ENCODE results near the gene C9orf43. TPM values are rescaled to one million over a fixed set of nuclear protein-coding genes. Genes with fewer than 3 reads are reported as not detected.
"Not testable (repeated sequence)": the region's sequence is repeated elsewhere in the genome, so short reads cannot be mapped to it uniquely, and the experiment has no call there.

The C9orf43 gene
- 0.28 TPM for polyA plus RNA-seq (ENCODE audit: insufficient read length)

GRCh38 chr9:113410207-113410864 lies at the start of gene C9orf43, which contains the start of gene POLE3:
Gene C9orf43, plus strand, starts transcription at chr9:113410747. Its CDS starts 2,747 bp downstream, at chr9:113413494.
Gene POLE3, minus strand, starts transcription at chr9:113410675. Its CDS starts 382 bp downstream, at chr9:113410293.
- peak; percentile 97 for DNase-seq

- DNase-seq = no peak
Measured at GRCh38 chr9:113361304-113362018, 49.1 kb upstream of the C9orf43 start.

DNA sequence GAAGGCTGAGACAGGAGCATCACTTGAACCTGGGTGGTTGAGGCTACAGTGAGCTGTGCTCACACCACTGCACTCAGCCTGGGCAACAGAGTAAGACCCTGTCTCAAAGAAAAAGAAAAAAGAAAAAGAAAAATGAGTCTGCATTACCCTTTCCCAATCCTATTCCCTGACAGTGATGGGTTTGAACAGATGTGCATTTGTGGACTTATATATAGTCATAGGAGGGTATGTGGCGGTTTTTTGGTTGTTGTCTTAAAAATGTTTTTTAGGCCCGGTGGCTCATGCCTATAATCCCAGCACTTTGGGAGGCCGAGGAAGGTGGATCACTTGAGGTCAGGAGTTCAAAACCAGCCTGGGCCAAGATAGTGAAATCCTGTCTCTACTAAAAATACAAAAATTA lies 47.2 kb upstream of the C9orf43 start:
- DNase-seq = no peak

DNA sequence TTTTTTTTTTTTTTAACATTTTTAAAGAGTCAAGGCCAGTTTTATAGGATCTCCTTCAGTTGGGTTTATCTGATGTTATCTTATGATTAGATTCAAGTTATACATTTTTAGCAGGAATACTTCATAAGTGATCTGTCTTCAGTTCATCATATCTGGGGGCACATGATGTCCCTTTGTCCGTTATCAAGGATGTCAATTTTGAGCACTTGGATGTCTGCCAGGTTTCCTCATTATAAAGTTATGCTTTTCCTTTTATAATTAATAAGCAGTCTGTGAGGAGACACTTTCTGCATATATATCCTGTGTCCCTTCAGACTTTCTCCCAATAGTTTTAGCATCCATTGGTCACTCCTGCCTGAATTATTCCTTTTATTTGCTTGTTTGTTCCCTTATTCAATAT lies 45.6 kb upstream of the C9orf43 start:
- DNase-seq = no peak

GRCh38 chr9:113365652-113366051 lies 44.9 kb upstream of the C9orf43 start:
- not testable (repeated sequence) for DNase-seq

DNA sequence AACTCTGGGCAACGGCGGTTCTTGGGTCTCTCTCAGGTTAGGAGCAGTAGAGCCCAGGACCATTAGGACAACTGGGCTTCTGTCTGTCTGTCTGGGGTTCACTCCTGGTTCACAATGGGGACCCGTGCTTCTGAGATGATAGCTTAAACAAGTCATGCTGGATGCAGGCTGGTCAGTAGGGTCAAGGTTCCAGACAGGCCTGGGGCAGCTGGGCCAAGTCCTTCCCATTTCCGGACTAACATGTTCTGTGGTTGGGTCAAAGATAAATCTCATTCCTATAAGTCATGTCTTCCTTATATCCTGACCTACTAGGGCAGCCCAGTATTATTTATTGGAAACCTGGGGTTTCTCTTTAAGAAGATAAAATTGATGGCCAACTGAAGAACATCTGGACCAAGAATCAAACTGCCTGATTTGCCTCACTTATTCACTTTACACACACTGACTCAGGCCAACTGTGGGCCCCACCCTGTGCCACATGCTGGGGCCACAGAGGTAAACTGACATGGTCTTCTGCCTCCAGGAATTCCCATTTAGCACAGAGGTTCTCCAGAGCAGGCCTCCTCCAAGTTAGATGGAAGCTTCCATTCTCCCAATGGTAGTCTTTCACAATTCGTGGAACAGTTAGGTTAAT lies 42.1 kb upstream of the C9orf43 start:
- no peak for DNase-seq

DNA sequence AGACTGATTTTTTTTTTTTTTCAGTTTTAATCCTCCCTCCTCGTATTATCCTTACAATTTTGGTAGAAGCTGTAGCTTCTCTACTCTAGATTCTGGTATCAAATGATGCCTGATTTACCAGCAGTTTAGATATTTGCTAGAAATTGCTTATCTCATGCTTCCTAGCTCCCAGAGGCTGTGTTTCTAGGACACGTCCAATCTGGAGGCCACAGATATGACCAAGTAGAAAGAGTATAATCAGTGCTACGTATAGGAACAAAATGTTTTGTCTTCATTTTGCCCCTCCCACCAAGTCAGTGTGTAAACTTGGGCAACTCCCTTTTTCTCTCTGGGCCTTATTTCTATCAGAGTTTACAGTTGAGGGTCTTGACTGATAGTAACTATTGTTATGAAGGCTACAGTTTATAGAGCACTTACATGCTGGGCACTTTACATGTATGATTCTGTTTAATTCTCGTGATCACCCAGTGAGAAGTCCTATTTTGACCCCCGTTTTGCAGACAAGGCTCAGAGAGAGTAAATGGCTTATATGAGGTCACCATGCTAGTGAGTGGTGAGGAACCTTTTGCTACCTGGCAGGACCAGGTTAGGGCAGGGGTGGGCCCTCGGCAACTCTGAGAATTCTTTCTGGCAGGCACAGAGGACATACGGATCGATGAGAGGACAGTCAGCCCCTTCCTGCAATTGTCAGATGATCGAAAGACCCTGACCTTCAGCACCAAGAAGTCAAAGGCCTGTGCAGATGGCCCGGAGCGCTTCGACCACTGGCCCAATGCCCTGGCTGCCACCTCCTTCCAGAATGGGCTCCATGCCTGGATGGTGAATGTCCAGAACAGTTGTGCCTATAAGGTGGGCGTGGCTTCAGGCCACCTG lies 41.3 kb upstream of the C9orf43 start:
- no peak for DNase-seq

- no peak for DNase-seq
Measured at GRCh38 chr9:113369855-113370140, 40.7 kb upstream of the C9orf43 start.

DNA sequence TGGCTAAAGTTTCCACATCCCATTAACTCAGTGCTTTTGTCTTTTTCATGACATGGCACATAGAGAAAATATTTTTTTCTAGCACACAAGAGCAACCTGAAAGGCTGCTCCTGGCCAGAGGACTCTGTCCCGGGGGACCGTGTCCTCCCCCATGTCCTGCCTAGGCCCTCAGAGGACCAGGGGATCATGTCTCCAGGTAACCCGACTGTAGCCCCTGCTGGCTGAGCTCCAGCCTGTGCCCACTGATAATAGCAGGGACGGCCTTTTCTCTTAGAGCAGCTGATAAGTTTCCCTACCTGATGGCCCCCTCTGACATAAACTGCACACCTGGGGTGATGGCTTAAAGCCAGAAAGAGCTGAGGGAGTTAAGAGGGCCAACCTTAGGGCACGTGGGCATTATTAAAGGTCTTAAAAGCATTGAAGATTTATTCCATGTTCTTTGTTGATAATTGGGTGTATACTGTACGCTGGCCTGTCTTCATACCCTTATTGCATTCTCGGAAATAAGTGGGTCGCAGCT lies 39.7 kb upstream of the C9orf43 start:
- DNase-seq = no peak

DNA sequence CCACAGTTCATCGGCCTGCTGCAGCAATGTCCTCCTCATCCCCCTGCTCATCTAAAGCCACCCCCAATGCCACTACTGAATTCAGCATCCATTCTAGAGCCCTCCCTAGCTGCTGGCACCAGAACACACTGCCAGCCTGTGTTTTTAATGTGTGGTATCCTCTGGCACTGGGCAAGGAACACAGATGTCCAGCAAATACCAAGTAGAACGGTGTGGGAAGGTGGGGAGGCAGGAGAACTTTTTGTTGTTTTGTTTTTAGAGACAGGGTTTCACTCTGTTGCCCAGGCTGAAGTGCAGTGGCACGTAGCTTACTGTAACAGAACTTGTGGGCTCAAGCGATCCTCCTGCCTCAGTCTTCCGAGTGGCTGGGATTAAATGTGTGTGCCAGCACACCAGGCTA lies 38.5 kb upstream of the C9orf43 start:
- no peak for DNase-seq

GRCh38 chr9:113373256-113373655 lies 37.3 kb upstream of the C9orf43 start:
- no peak for DNase-seq

GRCh38 chr9:113373676-113374392 lies 36.7 kb upstream of the C9orf43 start:
- no peak for DNase-seq

DNA sequence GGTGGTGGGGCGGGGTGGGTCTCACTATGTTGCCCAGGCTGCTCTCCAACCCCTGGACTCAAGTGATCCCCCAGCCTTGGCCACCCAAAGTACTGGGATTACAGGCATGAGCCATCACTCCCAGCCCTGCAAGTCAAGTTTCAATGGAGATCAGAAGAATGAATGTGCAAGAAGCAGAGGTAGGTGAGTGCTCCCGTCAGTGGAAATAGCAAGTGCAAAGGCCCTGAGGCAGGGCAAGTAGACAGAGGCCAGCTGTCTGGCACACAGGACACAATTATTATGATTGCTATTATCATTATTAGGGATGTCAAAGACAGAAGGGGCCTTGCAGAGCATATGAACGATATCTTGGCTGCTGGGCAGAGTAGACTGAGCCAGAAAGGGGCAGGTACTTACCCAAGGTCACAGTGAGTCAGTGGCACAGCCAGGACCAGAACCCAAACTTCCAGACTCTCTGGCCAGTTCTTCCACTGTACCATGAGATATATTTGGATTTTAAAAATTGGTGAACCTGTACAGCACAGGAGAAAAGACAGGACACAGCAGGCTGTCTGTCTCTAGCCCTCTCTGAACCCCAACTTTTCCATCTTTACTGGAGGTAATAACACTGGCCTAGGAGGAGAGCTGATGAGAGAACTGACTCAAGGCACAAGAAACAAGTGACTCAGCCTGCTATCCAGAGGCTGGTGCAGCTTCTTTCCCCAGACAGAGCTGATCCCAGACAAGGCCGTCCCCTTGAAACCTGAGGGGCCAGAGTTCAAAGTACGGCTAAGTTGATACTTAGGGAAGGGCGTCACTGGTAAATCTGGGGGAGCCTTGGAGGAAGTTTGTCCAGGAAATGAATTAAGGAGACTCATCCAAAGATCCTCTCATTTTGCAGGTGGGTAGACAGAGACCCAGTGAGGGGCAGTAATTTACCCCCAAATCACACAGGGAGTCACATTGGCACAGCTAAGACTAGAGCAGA lies 35.2 kb upstream of the C9orf43 start:
- DNase-seq = no peak

- peak; percentile 76 for DNase-seq
Measured at GRCh38 chr9:113376634-113377567, 33.6 kb upstream of the C9orf43 start, which contains the start of gene HDHD3. Gene HDHD3, minus strand, starts transcription at chr9:113376986. Its CDS starts 2,632 bp downstream, at chr9:113374354.

DNA sequence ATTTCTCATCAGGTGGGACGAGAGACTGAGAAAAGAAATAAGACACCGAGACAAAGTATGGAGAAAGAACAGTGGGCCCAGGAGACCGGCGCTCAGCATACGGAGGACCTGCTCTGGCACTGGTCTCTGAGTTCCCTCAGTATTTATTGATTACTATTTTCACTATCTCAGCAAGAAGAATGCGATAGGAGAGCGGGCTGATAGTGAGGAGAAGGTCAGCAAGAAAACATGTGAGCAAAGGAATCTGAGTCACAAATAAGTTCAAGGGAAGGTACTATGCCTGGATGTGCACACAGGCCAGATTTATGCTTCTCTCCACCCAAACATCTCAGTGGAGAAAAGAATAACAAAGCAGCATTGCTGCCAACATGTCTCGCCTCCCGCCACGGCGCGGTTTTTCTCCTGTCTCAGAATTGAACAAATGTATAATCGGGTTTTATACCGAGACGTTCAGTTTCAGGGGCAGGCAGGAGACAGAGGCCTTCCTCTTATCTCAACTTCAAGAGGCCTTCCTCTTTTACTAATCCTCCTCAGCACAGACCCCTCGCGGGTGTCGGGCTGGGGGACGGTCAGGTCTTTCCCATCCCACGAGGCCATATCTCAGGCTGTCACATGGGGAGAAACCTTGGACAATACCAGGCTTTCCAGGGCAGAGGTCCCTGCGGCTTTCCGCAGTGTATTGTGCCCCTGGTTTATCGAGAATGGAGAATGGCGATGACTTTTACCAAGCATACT lies 31.3 kb upstream of the C9orf43 start:
- DNase-seq = not testable (repeated sequence)

GRCh38 chr9:113379829-113380210 lies 30.7 kb upstream of the C9orf43 start:
- not testable (repeated sequence) for DNase-seq

DNA sequence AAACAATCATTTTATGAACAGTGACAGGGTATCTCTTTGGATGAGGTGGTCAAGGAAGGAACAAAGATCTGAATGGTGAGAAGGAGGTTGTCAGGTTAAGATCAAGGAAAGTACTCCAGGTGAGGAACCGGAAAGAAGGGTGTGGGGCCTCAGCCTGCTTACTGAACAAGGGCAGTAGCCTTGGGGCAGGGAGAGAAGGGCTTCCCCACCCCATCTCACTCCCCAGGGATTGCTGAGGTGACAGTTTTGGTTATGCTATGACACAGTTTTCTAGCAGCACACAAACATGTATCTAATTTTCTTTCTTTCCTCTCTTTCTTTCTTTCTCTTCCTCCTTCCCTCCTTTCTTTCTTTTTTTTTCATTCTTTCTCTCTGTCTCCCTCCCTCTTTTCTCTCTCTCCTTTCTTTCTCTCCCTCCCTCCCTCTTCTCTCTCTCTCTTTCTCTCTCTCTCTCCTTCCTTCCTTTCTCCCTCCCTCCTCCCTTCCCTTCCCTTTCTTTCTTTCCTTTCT lies 29.6 kb upstream of the C9orf43 start:
- no peak for DNase-seq

DNA sequence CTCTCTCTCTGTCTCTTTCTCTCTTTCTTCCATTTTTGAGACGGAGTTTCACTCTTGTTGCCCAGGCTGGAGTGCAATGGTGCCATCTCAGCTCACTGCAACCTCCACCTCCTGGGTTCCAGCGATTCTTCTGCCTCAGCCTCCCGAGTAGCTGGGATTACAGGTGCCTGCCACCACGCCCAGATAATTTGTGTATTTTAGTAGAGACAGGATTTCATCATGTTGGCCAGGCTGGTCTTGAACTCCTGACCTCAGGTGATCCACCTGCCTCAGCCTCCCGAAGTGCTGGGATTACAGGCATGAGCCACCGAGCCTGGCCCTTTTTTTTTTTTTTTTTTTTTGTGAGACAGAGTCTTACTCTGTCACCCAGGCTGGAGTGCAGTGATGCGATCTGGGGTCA lies 29.1 kb upstream of the C9orf43 start:
- DNase-seq = not testable (repeated sequence)

Data from hindlimb muscle (tissue), 1 donor.